Activated CD4-positive, alpha-beta T cell treated with anti-CD3 and anti-CD28 coated beads for 24 hours (primary cell): Measurements from ENCODE around the gene GPBAR1.
A peak's percentile ranks its signal among the peaks of the same experiment; 100 is the strongest.

ENCODE experiments used
- DNase-seq, 2 donors: peaks; one replicate each; pipeline ENCODE4 v3.0.0-alpha.2; 2020; ENCODE audit warnings: low read depth in 2 of 2

GPBAR1 gene, protein sequence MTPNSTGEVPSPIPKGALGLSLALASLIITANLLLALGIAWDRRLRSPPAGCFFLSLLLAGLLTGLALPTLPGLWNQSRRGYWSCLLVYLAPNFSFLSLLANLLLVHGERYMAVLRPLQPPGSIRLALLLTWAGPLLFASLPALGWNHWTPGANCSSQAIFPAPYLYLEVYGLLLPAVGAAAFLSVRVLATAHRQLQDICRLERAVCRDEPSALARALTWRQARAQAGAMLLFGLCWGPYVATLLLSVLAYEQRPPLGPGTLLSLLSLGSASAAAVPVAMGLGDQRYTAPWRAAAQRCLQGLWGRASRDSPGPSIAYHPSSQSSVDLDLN

DNA sequence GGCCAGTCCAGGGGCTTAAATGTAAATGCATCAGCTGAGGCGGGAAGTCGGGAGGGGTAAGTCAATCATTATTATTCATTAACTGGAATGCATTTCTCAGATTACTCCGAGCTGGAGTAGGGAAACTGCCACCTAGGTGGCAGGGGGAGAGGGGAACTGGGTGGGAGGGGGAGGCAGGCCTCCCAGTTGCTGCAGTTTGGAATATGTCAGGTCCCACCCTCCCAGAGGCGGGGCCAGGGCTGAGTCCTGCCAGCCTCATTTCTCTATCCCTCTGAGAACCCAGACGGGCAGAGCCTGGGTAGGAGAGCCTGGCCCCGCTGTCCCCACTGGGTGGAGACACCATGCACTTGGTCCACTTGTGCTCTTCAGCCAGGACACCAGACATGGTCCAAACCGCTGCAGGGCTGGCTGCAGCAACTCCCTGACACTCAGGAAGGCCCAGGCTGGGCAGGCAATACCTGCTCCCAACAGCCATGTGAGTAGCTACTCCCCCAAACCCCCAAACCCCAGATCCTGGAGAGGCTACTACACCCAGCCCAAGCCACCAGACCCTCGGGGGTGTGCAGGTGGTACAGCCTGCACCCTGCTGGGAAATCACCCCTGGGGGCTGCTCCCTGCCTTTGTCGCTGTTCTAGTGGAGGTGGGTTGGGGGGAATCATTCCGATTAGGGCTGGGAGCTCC lies at the start of gene GPBAR1:
Gene GPBAR1 (plus strand): TSS at position 274 of the 681 bp plus-strand sequence. CDS start 1,710 bp downstream, outside the sequence.
- no peak for DNase-seq

DNA sequence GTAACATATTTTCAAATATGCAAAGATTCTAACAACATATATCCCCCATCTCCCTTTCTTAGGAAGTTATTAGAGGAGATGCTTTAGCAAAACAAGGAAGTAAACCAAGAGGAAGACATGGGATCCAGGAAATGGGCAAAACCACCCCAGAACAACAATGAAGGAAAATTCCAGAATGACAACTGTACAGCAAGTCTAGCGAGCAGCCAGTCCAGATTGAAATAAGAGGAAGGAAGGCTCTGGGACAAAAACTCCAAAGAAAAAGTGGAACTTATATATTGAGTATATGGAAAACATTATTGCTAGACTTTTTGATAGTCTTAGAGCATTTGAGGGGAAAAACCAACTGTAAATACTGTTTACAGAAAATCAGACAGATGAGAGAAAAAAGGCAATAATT lies 46.7 kb upstream of the GPBAR1 start:
- DNase-seq: no peak

DNA sequence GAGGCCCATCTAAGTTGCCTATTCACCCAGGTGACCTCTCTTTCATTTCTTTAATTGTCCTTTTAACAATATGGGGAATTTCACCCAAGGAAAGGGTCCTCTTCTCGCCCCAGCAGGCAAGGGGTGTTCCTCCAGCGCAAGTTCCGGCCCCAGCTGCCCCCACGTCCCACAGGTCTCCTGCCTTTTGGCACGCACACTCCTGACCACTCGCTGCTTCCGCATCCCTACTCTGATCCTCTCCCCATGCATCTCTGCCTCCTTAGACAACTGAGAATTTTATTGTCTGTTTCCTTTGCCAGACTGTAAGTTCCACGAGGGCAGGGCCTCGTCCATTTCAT lies 44.5 kb upstream of the GPBAR1 start:
- no peak for DNase-seq

DNA sequence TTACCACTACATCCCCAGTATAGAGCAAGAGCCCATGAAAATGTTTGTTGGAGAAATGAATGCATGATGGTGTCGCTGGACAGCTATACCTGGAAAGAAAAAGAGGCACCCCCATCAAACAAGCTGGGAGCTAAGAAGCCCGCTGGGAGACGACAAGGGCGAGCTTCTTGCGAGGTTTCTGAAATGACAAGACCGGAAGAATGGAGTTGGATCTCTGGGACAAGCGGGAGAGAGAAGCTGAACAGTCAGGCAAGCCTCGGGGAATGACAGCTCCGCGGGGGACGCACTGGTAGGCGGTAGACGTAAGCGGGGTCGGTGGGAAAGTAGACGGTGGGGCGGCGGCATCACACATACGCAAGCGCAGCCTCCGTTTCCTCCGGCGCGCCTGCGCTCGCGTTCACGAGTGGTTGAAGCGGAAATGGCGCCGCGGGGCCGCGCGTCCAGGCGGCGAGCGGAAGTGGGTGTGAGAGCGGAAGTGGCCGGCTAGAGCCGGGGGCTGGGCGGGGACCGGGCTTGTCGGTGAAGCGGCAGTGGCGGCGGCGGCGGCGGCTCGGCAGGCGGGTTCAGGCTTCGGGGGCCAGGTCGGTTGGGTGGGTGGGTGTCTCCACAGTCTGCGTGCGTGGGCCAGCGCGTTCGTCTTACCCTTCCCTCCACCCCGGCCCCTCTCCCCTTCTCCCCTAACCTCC lies 44.0 kb upstream of the GPBAR1 start, which contains the start of gene ARPC2:
Gene ARPC2 (plus strand): TSS at position 516 of the 686 bp plus-strand sequence. CDS start 282 bp downstream, outside the sequence.
- DNase-seq: peak; percentile 89 to 90

DNA sequence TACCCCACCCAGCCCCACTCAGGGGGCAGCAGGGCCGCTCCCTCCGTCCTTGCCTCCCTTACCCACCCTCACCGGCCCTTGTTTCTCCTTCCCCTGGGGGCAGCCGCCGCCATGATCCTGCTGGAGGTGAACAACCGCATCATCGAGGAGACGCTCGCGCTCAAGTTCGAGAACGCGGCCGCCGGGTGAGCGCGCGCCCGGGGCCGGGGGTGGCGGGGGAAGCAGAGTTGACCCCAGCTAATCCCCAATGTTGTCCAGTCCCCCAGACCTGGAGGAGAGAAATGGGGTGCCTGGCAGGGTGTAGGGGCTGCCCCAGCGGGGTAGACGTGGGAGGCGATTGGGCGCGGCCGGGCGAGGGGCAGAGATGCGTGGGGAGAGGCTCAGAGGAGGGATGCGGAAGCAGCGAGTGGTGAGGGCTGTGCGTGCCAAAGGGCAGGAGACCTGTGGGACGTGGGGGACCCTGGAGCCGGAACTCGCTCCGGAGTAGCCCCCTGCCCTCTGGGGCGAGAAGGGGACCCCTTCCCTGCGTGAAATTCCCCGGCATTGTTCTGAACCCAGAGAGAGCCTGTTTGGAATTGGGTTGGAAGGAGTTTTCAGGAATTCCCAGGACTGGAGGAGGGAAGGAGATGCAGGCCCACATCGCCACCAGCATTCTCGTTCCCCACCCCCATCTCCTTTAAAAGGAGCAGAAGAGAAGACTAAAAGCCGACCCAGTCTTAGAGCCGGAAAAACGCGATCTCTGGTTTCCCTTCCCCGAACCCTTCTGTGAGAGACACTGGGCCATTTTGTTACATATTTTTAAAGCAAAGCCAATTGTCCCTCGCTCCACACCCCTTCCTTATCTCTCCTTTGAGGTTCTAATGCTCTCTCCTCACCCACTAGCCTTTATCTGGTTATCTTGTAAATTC lies 43.2 kb upstream of the GPBAR1 start:
- peak; percentile 58 to 59 for DNase-seq

DNA sequence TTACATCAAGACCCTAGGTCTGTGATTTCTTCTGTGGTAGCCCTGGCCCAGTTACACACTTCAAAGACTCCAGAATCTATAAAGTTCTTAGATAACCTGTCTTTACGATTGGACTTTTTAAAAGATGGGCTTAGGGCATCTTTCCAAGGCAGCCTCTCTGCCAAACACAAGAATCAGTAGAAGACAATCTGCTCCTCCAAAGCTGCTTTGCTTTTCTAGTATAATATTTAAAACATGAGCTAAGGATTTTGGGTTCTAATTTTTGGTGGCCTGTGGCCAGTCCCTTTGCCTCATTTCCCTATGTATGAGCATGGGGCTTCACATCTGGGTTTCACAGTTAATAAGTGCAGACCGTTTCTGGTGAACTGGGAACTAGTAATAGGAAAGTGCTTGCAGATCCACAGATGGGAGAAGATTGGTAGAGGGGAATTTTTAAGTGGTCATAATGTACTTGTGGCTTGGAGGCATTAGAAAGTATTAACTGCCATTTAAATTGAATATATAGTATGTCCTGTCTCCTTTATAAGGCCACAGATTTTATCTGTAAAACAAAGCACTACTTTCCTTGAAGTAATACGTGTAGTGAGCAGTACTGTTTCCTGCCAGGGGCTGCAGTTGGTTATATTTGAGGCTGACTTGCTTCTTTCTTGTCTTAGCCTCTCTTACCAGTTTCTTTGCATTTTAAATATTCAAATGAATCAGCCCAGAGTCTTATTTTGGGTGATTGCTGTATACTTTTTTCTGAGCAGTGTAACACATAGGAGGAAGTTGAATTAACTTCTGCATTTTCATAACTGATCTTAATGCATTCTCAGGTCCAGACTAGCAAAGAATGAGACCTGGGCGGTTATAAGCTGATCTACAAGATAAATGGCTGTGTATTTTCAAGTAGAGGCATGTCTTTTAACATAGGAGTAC lies 42.3 kb upstream of the GPBAR1 start:
- DNase-seq: no peak

DNA sequence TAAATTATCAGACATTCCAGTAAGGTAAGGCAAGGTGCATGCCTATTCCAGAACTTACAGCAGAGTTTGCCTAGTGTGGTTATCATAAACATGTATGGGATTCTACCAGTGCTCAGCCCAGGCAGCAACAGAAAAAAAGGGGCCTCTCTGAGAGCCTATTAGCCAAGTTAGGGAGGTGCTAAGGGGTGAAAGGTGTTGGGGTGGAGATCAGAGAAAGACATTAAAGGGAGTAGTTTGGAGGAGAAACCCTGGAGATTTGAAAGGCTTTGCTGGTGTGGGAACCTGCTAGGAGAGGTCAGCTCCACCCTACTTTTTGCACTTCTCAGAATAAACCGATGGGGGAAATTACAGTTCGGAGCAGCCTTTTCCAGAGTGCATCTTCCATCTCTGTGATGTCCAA lies 40.9 kb upstream of the GPBAR1 start:
- DNase-seq: no peak

DNA sequence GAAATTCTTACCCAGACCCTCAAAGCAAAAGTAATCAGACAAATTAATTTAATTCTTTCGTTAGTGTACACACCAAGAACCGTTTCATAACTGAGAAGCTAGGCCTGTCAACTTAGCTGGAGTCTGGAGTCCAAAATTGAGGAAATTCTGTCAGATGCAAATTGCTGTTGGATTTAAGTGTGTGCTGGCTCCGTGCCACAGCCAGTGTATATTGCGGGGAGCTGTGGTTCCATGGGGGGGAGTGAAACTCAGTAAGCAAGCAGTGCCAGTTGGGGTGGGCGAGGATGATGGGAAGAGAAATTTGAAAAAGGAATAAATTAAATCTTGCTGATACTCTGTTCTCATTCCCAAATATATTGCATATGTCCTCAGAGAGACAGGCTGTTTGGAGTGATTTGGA lies 39.8 kb upstream of the GPBAR1 start:
- DNase-seq: no peak

DNA sequence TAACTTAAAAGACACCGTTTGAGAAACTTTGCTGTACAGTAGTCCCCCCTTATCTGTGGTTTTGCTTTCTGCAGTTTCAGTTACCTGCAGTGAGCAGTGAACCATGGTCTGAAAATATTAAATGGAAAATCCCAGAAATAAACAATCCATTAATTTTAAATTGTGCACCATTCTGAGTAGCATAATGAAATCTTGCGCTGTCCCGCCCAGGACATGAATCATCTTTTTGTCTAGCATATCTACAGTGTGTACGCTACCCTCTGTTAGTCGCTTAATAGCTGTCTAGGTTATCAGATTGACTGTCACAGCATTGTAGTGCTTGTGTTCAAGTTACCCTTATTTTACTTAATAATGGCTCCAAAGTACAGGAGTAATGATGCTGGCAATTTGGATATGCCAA lies 37.8 kb upstream of the GPBAR1 start:
- DNase-seq: no peak

DNA sequence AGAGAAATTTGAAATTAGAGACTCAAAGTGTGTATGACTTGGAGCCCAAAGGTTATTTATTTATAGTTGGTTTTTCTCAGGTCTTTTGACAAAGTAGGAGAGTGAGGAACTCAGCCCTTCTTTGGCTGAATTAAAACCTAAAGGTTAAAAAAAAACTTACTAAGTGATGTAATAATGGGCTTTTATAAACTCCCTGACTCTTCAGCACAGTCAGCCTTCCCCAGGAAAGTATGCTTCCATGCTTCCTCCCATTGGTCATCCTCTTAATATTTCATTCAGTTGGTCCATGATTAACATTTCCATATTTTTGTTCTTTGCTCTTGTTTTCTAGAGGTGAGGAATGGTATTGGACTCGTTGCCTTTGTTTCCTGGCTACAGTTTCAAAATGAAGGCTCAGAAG lies 36.6 kb upstream of the GPBAR1 start:
- DNase-seq: no peak

DNA sequence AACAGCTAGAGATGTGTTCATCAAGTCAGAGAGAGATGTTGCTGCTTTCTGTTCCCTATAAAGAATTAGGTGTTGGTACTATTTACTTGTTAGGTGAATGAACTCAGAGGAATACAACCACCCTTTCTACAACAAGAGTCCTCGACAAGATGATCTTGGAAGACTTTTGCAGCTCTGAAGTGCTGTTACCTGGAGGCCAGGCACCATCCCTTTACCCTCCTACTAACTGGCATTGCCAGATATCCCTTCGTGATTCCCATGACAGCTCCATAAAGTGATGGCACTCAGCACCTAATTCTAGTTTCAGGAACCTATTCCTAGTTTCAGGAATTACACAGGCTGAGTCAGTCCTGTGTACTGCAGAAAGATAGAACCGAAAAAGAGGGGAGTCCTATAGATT lies 33.9 kb upstream of the GPBAR1 start:
- no peak for DNase-seq

DNA sequence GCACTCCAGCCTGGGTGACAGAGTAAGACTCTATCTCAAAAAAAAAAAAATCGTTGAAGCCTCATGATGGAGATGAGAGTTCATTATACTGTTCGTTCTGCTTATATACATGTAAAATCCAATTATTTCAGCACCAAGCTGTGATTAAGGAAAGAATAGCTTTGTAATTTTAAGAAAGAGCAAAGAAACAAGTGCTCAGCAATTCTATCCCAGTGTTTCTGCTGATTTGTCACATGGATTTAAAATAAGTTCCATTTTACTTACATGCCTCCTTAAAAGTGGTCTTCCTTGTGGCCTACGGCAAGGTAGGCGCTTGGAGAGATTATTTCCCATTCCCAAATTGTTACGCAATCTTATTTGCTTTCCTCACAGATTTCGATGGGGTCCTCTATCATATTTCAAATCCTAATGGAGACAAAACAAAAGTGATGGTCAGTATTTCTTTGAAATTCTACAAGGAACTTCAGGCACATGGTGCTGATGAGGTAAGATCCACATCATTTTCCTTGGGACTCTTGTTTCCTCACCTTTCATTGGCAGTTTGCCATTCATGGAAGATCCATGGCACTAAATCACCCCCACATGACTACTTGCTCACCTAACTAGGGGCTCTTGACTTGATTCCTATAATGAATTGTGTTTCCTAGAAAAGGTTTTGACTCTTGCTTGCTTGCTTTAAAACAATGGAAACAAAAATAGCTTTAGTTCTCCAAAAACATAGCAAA lies 32.3 kb upstream of the GPBAR1 start:
- no peak for DNase-seq

DNA sequence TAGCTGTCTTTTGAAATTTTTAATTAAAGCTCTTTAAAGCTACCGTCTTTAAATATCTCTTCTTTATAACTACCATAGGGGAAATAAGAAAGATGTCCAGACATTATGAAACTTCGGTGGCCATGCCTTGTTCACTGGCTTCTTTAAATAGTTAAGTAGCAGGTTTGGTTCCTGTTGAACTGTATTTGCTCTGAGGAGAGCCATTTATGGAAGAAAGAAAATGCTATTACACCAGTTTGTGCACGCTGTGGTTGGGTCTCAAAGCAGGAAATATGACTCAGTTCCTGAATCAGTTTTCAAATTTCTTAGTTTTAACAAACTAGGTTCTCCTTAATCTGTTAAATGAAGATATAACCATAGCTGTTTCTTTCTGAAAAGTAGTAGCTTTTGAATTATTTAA lies 31.6 kb upstream of the GPBAR1 start:
- no peak for DNase-seq

DNA sequence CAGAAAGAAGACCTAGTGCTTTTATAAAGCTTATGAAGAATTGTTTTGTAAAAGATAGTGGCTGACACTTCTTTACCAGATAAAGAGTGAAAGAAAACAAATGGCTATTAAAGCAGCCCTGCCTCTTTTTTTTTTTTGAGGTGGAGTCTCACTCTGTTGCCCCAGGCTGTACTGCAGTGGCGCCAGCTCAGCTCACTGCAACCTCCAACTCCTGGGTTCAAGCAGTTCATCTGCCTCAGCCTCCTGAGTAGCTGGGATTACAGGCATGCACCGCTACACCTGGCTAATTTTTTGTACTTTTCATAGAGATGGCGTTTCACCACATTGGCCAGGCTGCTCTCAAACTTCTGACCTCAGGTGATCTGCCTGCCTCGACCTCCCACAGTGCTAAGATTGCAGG lies 31.0 kb upstream of the GPBAR1 start:
- no peak for DNase-seq

DNA sequence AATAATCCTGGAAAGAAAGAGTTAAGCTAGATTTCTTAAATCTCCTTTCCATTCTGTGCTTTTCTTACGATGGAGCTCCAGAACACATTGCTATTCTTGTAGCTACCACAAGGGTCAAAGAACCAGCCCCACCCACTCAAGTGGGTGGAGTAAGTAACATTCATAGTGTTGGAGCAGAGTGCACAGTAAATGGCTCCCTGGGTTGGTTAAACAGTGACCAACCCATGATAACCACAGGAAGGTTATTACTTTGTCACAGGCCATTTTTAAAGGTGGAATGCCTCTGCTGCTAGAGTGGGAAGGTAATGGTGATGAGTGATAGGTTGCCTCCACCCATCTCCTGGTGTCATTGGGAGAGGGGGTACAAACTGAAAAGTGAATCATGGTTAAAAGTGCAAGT lies 29.9 kb upstream of the GPBAR1 start:
- DNase-seq: no peak

DNA sequence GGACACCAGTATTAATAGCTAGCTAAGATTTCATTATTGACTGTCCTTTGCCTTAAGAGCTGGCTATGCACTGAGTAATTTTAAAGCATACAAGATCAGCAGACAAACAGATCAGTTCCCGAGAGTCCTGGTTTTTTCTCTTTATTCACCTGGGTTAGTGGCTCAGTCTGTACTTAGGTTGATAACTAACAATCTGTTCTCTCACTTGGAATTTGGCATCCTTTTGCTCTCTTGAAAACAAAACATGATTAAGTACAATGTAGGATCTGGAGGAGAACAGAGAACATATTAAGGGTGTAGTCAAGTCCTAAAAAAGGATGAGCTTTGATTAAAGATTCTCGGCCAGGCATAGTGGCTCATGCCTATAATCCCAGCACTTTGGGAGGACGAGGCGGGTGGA lies 27.3 kb upstream of the GPBAR1 start:
- DNase-seq: no peak

DNA sequence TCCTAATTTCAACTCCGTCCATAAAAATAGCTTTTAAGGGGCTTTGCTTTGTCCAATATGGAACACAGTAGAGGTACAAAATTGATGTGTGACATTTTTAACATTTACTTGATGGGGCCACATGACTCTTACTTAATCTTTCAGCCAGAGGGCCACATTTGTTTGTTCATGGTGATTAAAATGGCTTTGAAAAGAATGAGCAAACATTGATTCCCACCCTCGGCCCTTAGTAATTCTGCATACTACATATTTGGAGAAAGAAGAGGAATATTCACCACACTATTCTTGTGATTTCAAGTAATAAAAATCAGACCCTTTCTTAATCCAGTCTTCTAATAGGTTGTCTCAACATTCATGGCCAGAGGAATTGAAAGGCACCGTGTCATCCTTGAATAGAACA lies 26.3 kb upstream of the GPBAR1 start:
- DNase-seq: no peak

DNA sequence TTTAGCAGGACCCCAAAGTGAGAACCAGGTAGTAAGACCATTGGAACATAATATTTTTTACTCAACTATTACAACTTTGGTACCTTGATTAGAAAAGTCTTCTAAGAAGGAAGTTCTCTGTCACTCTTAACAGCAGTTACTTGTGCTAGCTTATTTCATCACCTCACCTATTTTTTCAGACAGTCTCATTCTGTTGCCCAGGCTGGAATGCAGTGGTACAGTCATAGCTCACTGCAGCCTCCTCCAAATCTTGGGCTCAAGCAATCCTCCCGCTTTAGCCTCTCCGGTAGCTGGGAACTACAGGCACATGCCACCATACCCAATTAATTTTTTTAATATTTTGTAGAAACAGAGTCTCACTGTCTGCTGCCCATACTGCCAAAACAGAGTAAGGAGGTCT lies 25.8 kb upstream of the GPBAR1 start:
- DNase-seq: no peak

DNA sequence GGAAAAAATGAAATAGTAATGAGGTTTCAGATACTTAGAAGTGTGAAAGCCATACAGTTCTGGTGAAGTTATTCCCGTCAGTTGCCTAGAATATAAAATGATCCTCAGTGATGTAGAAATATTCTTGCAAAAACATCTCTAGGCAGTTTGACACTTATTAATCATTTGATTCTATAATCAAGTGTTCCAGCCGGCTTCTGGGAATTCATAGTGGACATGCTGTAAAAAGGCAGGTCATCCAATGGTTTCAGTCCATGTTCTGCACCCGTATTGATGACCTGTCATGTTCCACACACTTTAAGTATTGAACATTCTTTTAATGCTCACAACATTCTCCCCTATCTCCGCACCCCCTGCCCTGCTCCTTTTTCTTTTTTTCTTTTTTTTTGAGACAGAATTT lies 24.0 kb upstream of the GPBAR1 start:
- no peak for DNase-seq

DNA sequence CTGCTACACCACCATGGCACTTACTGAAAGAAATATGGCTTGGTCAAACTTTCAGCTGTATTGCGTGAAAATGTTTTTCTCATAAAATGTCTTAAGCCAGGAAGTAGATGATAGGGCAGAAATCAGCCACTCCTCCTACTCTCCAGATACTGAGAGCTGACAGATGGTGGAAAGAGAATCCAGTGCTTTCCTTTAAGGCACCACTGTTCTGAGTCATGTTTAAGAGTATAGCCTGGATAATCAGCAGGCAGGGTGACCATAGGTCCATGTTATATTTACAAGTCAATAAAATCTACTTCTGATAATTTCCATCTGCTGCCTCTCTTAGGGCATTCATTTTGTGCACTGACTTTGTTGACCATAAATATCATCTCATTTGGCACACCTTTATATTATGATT lies 21.9 kb upstream of the GPBAR1 start:
- DNase-seq: no peak
